ENCODE measurements around the gene SLC9A1.
"Not testable (repeated sequence)": the region's sequence is repeated elsewhere in the genome, so short reads cannot be mapped to it uniquely, and the experiment has no call there.

The SLC9A1 gene

GRCh38 chr1:27132624-27133023 is 22.3 kb downstream of the SLC9A1 start:
- no peak for DNase-seq (ENCODE audit: low read depth, low spot score)

DNA sequence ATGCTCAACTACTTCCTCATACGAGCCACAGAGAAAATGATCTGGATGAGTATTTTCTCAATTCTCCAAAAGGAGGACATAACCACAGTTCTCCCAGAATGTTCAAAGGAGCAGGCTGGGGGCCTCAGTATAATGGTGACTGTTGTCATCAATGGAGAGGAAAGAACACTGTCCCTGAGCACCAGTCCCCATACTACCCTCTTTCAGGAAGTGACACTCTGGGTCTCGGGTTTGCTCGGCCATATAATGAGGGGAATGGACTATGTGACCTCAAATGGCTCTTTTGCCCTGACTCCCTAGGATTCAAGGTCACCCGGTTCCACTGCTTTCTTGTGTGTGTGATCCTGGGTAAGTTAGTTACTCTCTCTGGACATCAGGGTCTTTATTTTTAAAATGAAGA is 22.8 kb downstream of the SLC9A1 start:
- DNase-seq (ENCODE audit: low read depth, low spot score), result no peak

DNA sequence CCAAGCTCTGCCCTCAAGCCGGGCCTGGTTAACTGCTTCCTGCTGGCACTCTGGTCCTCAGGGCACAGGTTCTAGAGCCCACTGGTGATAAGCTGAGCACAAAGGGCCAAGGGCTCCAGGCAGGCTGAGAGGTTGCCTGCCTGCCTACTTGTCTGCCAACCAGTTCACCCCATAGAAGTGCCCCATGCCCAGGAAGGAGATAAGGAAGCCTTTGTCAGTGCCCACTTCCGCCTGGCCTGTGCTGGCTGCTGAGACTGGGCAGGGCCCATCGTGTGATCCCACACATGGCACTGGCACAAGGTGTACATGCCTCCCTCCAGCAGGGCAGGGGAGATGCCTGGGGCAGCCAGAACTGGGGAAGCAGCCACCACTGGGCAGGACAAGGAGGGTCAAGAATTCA is 24.1 kb downstream of the SLC9A1 start:
- DNase-seq (ENCODE audit: low read depth, low spot score), result no peak

DNA sequence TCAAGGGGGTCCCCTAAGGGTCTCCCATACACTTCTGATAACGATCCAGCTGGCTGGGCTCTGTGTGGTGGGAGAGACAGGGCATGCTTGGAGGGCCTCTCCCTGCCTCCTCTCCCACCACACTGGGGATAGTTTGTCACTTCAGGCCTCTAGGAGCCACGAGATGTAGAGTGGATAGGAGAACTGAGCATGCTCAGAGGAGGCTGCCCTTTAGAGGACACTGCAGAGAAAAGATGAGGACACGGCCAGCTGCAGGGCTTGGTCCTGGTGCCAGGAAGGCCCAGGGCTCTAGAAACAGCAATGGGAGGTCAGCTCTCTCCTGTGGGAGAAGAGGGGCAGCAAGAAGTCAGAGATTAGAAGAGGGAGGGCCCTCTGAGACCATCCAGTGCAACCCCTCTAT is 25.7 kb downstream of the SLC9A1 start:
- DNase-seq (ENCODE audit: low read depth, low spot score), result no peak

DNA sequence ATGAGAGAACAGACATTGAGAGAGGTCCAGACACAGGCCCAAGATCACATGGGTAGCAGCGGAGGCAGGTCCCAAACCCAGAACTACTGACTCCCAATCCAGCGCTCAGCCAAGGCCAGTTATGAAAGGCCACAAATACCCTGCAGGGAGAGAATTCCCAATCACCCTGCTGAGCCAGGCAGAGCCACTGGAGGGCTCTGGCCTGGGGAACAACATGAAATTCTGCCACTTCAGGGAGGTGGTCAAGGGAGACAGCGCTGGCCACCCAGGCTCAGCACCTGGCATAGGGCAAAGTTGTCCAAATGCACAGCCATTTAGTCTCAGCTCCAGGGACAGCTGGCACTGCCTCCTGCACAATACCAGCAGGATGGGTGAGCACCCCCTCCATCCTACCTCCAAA is 27.5 kb downstream of the SLC9A1 start:
- DNase-seq (ENCODE audit: low read depth, low spot score), result no peak

GRCh38 chr1:27126391-27126790 is 28.5 kb downstream of the SLC9A1 start:
- no peak for DNase-seq (ENCODE audit: low read depth, low spot score)

- not testable (repeated sequence) for DNase-seq (ENCODE audit: low read depth, low spot score)
These were observed 29.8 kb downstream of the SLC9A1 start for GRCh38 chr1:27125125-27125524.

GRCh38 chr1:27124405-27124804 is 30.5 kb downstream of the SLC9A1 start:
- DNase-seq (ENCODE audit: low read depth, low spot score), result no peak

- DNase-seq (ENCODE audit: low read depth, low spot score), result no peak
These were observed 32.3 kb downstream of the SLC9A1 start for GRCh38 chr1:27122652-27123051.

- no peak for DNase-seq (ENCODE audit: low read depth, low spot score)
These were observed 34.1 kb downstream of the SLC9A1 start for GRCh38 chr1:27120854-27121253.

DNA sequence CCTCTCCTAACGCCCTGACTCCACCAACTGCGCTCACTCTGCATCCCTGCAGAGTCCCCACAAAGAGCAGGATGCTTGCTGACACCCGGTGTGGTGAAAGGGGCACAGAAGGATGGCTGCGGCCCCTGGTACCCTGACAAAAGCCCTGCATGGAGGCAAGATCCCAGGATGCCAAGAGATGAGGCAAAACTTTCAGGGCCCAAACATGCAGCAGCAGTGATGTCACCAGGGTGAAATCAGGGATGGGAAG is 36.6 kb downstream of the SLC9A1 start:
- DNase-seq (ENCODE audit: low read depth, low spot score), result no peak

DNA sequence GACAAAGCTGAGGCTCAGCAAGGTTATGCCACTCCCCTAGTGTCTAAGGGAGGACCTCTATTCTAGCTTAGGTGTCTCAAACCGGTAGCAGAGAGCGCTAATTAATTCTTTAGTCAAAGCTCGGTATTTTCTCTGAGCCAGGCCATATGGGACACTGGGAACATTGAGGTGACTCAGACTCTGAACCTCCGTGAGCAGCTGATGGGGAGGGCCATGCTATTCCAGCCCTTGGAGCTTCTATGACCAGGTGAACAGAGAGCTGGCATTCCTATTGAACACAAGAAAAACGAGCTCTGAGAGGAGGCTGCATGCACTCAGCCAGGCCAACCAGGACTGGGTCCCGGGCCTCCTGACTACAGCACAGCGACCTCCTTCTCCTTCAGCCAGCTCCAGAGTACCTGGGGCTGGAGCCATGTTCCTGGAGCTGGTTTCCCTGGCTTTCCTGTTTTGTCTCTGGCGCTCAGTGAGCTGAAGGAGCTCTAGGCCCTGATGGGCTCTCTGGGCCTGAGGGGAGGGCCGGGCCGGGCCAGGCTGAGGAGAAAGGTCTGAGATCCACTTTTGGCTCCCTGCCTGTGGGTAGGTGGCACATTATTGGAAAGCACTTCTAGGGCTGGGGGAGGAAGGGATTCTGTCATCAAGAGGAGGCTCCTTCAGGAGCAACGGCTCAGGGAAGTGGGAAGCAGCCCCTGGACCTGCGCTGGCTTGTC is 37.0 kb downstream of the SLC9A1 start:
- DNase-seq (ENCODE audit: low read depth, low spot score), result no peak

DNA sequence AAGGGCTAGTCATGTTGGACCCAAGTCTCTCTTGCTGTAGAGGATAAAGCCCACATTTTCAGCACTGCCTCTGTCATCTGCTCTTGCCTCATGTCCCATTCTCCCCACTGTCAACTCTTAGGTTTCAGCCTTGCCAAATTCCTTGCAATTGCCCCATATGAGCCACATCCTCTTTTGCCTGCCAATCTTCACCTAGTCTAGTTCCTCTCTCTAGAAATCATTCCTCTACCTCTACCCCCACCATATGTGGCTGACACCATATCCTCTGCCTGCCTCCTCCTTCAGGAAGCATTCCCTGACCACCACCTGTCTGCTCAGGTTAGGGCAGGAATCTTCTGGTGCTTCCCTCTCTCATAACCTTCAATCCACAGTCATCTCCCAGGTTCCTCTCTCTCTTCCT is 38.2 kb downstream of the SLC9A1 start:
- no peak for DNase-seq (ENCODE audit: low read depth, low spot score)

DNA sequence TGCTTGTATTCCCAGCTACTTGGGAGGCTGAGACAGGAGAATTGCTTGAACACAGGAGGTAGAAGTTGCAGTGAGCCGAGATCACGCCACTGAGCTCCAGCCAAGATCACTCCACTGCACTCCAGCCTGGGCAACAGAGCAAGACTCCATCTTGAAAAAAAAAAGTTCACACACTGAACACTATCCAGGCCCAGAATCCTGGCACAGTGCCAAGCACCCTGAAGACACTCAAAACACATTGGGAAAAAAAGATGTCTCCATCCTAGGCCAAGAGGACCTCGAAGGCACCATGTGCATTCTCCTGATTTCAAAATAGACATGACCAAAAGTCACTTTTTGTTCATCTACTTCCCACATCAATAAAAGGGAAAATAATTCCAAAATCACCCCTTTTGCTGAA is 38.7 kb downstream of the SLC9A1 start:
- DNase-seq (ENCODE audit: low read depth, low spot score), result no peak

DNA sequence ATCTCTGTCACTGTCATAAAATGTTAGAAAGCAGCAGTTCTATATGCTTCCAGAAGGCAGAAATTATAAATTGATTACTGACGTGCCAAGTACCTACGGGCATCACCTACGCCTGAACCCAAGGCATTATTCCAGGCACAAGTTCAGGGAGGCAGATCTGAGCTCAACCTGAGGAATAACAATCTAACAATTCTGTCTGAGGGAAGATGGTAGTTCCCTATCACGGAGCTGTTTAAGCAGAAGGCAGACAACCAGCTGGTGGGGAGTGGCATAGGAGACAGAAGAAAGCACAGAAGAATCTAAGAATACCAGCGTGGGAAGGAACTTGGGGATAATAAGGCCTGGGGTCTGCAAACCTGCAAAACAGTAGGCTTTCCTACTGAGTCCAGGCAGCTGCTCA is 40.4 kb downstream of the SLC9A1 start:
- no peak for DNase-seq (ENCODE audit: low read depth, low spot score)

- DNase-seq (ENCODE audit: low read depth, low spot score), result no peak
These were observed 41.1 kb downstream of the SLC9A1 start for GRCh38 chr1:27113861-27114260.

GRCh38 chr1:27111626-27112573 is 43.0 kb downstream of the SLC9A1 start:
- peak; percentile 28 for DNase-seq (ENCODE audit: low read depth, low spot score)

- no peak for DNase-seq (ENCODE audit: low read depth, low spot score)
These were observed 45.7 kb downstream of the SLC9A1 start for GRCh38 chr1:27109103-27109822.

- DNase-seq (ENCODE audit: low read depth, low spot score), result no peak
These were observed 46.3 kb downstream of the SLC9A1 start for GRCh38 chr1:27108588-27108987.

DNA sequence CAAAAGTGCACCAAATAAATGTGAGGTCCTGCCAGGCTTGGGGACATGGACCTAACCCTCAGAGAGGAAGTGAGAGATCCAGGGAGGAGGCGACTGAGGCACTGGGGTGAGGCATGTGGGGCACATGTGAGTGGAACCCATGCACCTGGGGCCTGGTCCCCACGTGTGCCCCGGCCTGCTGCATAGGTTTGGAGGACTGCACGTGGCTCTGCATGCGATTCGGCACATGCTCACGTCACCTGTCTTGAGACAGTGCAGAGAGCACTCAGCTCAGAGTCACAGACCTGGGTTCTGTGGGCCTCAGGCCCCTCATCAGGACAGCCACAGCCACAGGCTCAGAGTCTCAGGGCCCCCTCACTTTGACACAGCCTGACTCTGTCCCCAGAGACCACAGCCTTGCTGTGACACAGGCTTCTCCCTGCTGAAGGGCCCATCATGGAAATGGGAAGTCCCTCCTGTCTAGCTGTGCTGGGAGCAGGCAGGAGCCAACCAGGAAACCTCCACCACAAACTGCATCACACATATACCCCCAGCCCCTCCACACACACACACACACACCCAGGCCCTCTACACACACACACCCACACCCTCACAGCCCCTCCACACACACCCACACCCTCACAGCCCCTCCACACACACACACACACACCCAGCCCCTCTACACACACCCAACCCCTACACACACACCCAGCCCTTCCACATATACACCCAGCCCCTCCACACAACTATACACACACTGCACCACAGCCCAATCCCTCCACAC is 48.2 kb downstream of the SLC9A1 start:
- DNase-seq (ENCODE audit: low read depth, low spot score), result no peak

GRCh38 chr1:27105018-27105417 is 49.9 kb downstream of the SLC9A1 start:
- DNase-seq (ENCODE audit: low read depth, low spot score), result no peak

- no peak for DNase-seq (ENCODE audit: low read depth, low spot score)
These were observed 51.4 kb downstream of the SLC9A1 start for GRCh38 chr1:27103498-27103897.
